ENCODE results near the gene ELP5. TPM values are rescaled to one million over a fixed set of nuclear protein-coding genes. Genes with fewer than 3 reads are reported as not detected.

ELP5 gene
- total and polyA plus RNA-seq, 10 of the 15 experiments (the other 5 are each of a cell fraction or from before 2014, with no cell fraction given): 41.1 to 109 (median 77.5) TPM

- Histone ChIP-seq H3K27me3 (replicated peaks in 1 of 2; ENCODE audit: control insufficient read depth in 2 of 2, insufficient read depth in 2 of 2, low read length in 1 of 2) (no peaks in the 10 kb centered on the region), H3K4me3 (peak overlapping the region; percentile 72), H3K9me3 (replicated peaks; ENCODE audit: control insufficient read depth, insufficient read depth, low read length) (no peaks in the 10 kb centered on the region), H3K36me3 (ENCODE audit: control insufficient read depth in 2 of 2, insufficient read depth in 2 of 2, low read length in 1 of 2) (no peaks in the 10 kb centered on the region), H3K79me2 (ENCODE audit: control insufficient read depth, insufficient read depth, low read length) (no peaks in the 10 kb centered on the region), H3K9ac (ENCODE audit: control insufficient read depth, insufficient read depth, low read length) (no peak overlapping the region), H3K27ac (ENCODE audit: control insufficient read depth, insufficient read depth) (no peak overlapping the region; the same call in 1 of the 2 replicates), H3K4me1 (ENCODE audit: control insufficient read depth, insufficient read depth, low read length) (peaks cover 18% of the 10 kb centered on the region), H4K20me1 (ENCODE audit: control insufficient read depth, insufficient read depth) (no peaks in the 10 kb centered on the region), H3K4me2 (ENCODE audit: control insufficient read depth, insufficient read depth) (peak overlapping the region; percentile 89), H2AFZ (ENCODE audit: control insufficient read depth, low read depth, low read length) (peak overlapping the region; percentile 41)
- ChIA-PET POLR2A (interaction anchor here (0.6 to 3.3 kb wide), 6 partner anchors 20 to 474 kb away, joined by 3 to 12 read pairs (median 4); partner anchors contain the start of genes DVL2, PHF23 and WRAP53), CTCF (interaction anchor here (0.8 to 1.9 kb wide), 8 partner anchors 26 to 210 kb away, joined by 3 to 7 read pairs (median 4); partner anchors contain the start of genes ACAP1 and SLC2A4), SMC1A (ENCODE audit: uncharacterized antibody, unreplicated experiment) (interaction anchor here (0.5 to 1.6 kb wide), 2 partner anchors 37 to 58 kb away, joined by 4 read pairs; partner anchors contain the start of gene CTDNEP1), RAD21 (ENCODE audit: unreplicated experiment) (interaction anchor here (0.6 to 0.9 kb wide), 5 partner anchors 28 to 297 kb away, joined by 3 to 4 read pairs (median 3); partner anchors contain the start of gene GABARAP)
- no TSS peak for BruUV-seq (replicated peaks)
- ATAC-seq: peak; percentile 91
- in situ Hi-C loops (cut with MboI): no loop called here
- under 1% methylated on average over 38 of the region's 45 CpGs for WGBS (ENCODE audit: insufficient coverage, insufficient replicate concordance, low lambda C conversion rate, missing lambda C conversion rate)
- peak; percentile 89 for DNase-seq (ENCODE audit: low read depth, low spot score)
- peak; percentile 97 for FAIRE-seq
- intact Hi-C loops (cut with micrococcal nuclease; ENCODE audit: unreplicated experiment): loop anchor here (1.0 to 5.0 kb wide), 4 partner anchors 9 to 83 kb away; partner anchors contain the start of genes ELP5 and PHF23
- peak; percentile 91 for TF ChIP-seq PKNOX1 (IDR thresholded peaks at IDR 0.05)
- peak; percentile 98 for TF ChIP-seq HDGF (IDR thresholded peaks at IDR 0.05)
- TF ChIP-seq CHD2 (IDR thresholded peaks at IDR 0.05; ENCODE audit: borderline replicate concordance, low read depth, low read length): peak; percentile 68
- peak; percentile 42; the same call in 1 of the 2 replicates for TF ChIP-seq LARP7 (IDR thresholded peaks at IDR 0.05)
- no peak for TF ChIP-seq CBFB (IDR thresholded peaks at IDR 0.05; ENCODE audit: low read depth)
- no peak for TF ChIP-seq PRDM15 (CRISPR knock-in tag; IDR thresholded peaks at IDR 0.05)
- TF ChIP-seq TCF7 (IDR thresholded peaks at IDR 0.05; ENCODE audit: borderline replicate concordance): no peak
- peak; percentile 78 for TF ChIP-seq PBX3 (IDR thresholded peaks at IDR 0.05; ENCODE audit: insufficient replicate concordance, low read depth, low read length)
- TF ChIP-seq EGR1 (IDR thresholded peaks at IDR 0.05; ENCODE audit: borderline replicate concordance in 1 of 2, low read depth in 2 of 2, low read length in 2 of 2): peak in 1 of 2 experiments; percentile 69; a peak in 1 of 3 replicates
- TF ChIP-seq SMC3 (IDR thresholded peaks at IDR 0.05; ENCODE audit: borderline replicate concordance, low read length): 0 out of 2 replicates have a peak, but pooled peaks have one; percentile 5
- no peak for TF ChIP-seq PAX8 (IDR thresholded peaks at IDR 0.05)
- TF ChIP-seq MEF2A (IDR thresholded peaks at IDR 0.05; ENCODE audit: insufficient read depth, low read depth, low read length): 0 out of 2 replicates have a peak, but pooled peaks have one; percentile 13
- peak in 1 of 2 experiments; percentile 35; a peak in 1 of 4 replicates for TF ChIP-seq BHLHE40 (IDR thresholded peaks at IDR 0.05; ENCODE audit: borderline replicate concordance in 1 of 2, low read depth in 2 of 2, low read length in 1 of 2)
- TF ChIP-seq SRF (IDR thresholded peaks at IDR 0.05; ENCODE audit: low read depth in 2 of 2, low read length in 2 of 2): peak in 1 of 2 experiments; percentile 82; a peak in 2 of 4 replicates
- TF ChIP-seq SPI1 (IDR thresholded peaks at IDR 0.05; ENCODE audit: borderline replicate concordance, insufficient read depth, low read depth, low read length): 0 out of 2 replicates have a peak, but pooled peaks have one; percentile 25
- peak; percentile 94 for TF ChIP-seq RFX5 (IDR thresholded peaks at IDR 0.05; ENCODE audit: low read depth, low read length)
These were observed 37.5 kb upstream of the ELP5 start for GRCh38 chr17:7214300-7215135.
